Globus pallidus (tissue), 1 donor: Measurements from ENCODE around the gene ENHO.
"Not testable (repeated sequence)": the region's sequence is repeated elsewhere in the genome, so short reads cannot be mapped to it uniquely, and the experiment has no call there.

Experiments
- DNase-seq: peaks from one replicate; pipeline ENCODE4 v3.0.0-alpha.2; 2015; ENCODE audit warnings: low spot score

Gene ENHO

GRCh38 chr9:34506623-34507022, 16.2 kb downstream of the ENHO start:
- no peak for DNase-seq

- DNase-seq = no peak
Measured at GRCh38 chr9:34505370-34506120, 17.2 kb downstream of the ENHO start.

GRCh38 chr9:34503406-34503805, 19.4 kb downstream of the ENHO start:
- DNase-seq = no peak

GRCh38 chr9:34502891-34503290, 19.9 kb downstream of the ENHO start:
- DNase-seq = no peak

- no peak for DNase-seq
Measured at GRCh38 chr9:34502471-34502870, 20.3 kb downstream of the ENHO start.

- peak; percentile 100 for DNase-seq
Measured at GRCh38 chr9:34501889-34502425, 20.8 kb downstream of the ENHO start.

- DNase-seq = no peak
Measured at GRCh38 chr9:34501372-34501771, 21.4 kb downstream of the ENHO start.

GRCh38 chr9:34500623-34501267, 22.0 kb downstream of the ENHO start:
- no peak for DNase-seq

GRCh38 chr9:34499076-34499475, 23.7 kb downstream of the ENHO start:
- DNase-seq = no peak

- no peak for DNase-seq
Measured at GRCh38 chr9:34498553-34498952, 24.2 kb downstream of the ENHO start.

GRCh38 chr9:34496149-34496712, 26.6 kb downstream of the ENHO start:
- no peak for DNase-seq

- no peak for DNase-seq
Measured at GRCh38 chr9:34493972-34494535, 28.7 kb downstream of the ENHO start.

- no peak for DNase-seq
Measured at GRCh38 chr9:34492051-34492450, 30.7 kb downstream of the ENHO start.

- no peak for DNase-seq
Measured at GRCh38 chr9:34491596-34491995, 31.2 kb downstream of the ENHO start.

- no peak for DNase-seq
Measured at GRCh38 chr9:34490760-34491159, 32.0 kb downstream of the ENHO start.

- DNase-seq = no peak
Measured at GRCh38 chr9:34490360-34490759, 32.4 kb downstream of the ENHO start.

- no peak for DNase-seq
Measured at GRCh38 chr9:34486572-34486971, 36.2 kb downstream of the ENHO start.

GRCh38 chr9:34485822-34486221, 37.0 kb downstream of the ENHO start:
- DNase-seq = no peak

GRCh38 chr9:34484678-34485077, 38.1 kb downstream of the ENHO start:
- DNase-seq = no peak

- DNase-seq = not testable (repeated sequence)
Measured at GRCh38 chr9:34482746-34483145, 40.0 kb downstream of the ENHO start.

GRCh38 chr9:34481620-34482019, 41.2 kb downstream of the ENHO start:
- DNase-seq = not testable (repeated sequence)

- no peak for DNase-seq
Measured at GRCh38 chr9:34479431-34479866, 43.3 kb downstream of the ENHO start.

GRCh38 chr9:34477541-34477940, 45.2 kb downstream of the ENHO start:
- DNase-seq = no peak
